ENCODE measurements around the gene VPS37B.

The VPS37B gene

DNA sequence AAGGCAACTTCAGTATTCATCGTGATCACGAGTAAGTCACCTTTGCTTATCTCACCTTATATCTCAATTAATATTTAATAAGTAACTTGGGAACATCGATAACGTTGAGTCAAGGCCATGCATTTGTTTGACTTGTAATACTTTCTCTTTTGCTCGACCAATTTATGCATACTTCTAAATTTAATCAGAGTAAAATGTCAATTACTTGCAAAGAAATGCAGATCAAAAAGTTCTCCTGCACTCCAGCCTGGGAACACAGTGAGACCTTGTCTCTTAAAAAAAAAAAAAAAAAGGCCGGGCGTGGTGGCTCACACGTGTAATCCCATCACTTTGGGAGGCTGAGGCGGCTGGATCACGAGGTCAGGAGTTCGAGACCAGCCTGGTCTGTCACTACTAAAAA lies 72.5 kb downstream of the VPS37B start:
- DNase-seq (ENCODE audit: low spot score), result no peak
- TF ChIP-seq, protein P1, sequence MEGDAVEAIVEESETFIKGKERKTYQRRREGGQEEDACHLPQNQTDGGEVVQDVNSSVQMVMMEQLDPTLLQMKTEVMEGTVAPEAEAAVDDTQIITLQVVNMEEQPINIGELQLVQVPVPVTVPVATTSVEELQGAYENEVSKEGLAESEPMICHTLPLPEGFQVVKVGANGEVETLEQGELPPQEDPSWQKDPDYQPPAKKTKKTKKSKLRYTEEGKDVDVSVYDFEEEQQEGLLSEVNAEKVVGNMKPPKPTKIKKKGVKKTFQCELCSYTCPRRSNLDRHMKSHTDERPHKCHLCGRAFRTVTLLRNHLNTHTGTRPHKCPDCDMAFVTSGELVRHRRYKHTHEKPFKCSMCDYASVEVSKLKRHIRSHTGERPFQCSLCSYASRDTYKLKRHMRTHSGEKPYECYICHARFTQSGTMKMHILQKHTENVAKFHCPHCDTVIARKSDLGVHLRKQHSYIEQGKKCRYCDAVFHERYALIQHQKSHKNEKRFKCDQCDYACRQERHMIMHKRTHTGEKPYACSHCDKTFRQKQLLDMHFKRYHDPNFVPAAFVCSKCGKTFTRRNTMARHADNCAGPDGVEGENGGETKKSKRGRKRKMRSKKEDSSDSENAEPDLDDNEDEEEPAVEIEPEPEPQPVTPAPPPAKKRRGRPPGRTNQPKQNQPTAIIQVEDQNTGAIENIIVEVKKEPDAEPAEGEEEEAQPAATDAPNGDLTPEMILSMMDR (IDR thresholded peaks at IDR 0.05; ENCODE audit: extremely low read depth, missing control alignments), result no peak

DNA sequence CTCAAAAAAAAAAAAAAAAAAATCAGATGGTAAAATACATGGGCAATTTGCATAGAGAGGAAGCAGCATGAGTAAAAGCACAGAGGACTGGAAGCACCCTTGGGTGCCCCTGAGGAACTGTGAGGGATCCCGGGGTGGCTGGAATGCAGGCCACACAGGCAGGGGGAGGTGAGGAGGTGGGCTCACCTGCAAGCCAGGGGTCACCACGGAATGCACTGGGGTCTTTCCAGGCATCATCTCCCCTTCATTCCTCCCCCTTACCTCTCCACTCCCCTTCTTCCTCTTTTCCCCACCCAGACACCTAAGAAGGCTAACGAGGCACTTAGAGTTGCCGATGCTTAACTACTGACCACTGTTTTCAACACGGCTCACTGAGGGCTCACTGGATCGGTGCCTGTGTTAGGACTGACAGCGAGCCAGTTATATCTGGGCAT lies 75.1 kb downstream of the VPS37B start:
- DNase-seq (ENCODE audit: low spot score), result peak; percentile 50
- TF ChIP-seq, protein P1 (IDR thresholded peaks at IDR 0.05; ENCODE audit: extremely low read depth, missing control alignments), result no peak

DNA sequence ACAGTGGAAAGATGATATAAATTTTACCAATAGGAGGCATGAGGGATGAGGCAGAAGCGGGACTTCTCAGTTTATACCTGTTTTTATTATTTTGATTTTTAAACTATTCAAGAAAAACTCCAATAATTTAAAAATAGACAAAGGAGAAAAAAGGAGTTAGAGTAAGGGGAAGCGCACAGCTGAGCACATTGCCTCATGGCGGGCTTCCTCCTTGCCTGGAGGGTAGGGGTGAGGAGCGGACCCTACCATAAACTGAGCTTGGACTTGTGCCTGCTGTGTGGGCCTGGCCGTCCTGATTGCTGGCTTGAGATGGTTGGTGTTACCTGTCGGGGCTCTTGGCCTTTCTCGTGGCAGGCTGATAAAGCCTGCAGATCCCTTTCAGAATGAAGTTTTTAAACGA lies 75.8 kb downstream of the VPS37B start:
- DNase-seq (ENCODE audit: low spot score), result no peak
- TF ChIP-seq, protein P1 (IDR thresholded peaks at IDR 0.05; ENCODE audit: extremely low read depth, missing control alignments), result no peak

DNA sequence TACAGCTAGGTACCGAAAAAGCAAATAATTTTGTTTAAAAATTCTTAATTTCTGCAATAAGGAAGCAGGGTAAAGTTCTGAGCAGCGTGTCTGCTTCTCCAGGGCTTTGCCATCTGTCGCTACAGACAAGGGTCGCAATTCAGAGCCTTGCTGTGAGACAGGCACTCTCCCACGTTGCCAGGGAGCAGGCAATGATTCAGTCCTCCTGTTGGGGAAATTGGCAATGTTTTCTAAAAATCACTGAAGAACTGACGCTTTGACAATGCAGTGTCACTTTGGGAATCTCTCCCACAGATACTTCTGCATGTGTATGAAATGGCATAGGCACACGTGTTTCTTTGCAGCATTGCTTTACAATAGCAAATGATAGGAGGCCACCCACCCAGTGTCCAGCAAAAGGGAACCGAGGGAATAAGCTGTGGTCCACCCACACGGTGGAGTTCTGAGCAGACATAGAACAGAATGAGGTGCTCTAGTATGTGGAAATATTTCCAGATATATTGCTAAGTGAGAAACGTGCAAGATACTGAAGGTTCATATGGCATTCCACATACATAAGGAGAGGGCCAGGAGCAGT lies 76.6 kb downstream of the VPS37B start:
- TF ChIP-seq, protein P1 (IDR thresholded peaks at IDR 0.05; ENCODE audit: extremely low read depth, missing control alignments), result no peak
- DNase-seq (ENCODE audit: low spot score), result no peak
